Panc1 (cell line): ENCODE data around the gene ORAI1.

ENCODE experiments used
- POLR2AphosphoS5 ChIP-seq: IDR thresholded peaks from 2 replicates; pipeline ENCODE4 v1.6.1; 2012; ENCODE audit warnings: mild to moderate bottlenecking, low read depth, low read length, moderate library complexity
- TF ChIP-seq, protein P1 (sequence below): fragments of 450-650 bp; IDR thresholded peaks from 2 replicates; pipeline ENCODE4 v1.5.1; 2017; ENCODE audit warnings: mild to moderate bottlenecking

DNA sequence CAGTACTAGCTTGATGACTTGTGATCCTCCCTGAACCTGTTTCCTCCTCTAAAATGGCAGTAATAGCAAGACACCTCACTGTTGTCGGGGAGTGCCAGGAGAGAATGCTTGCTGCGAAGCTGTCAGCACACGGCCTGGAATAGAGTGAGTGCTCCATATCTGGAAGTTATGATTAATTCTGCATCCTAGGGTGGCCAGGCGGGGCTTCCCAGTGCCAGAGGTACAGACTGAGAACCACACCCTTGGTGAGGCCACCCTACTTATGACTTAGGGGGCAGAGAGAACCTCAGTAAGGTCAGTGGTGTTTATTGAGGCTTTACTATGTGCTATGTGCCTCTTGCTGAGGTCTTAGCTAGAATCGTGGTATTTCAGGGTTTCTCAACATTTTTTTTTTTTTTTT lies 23.0 kb downstream of the ORAI1 start:
- TF ChIP-seq, protein P1, sequence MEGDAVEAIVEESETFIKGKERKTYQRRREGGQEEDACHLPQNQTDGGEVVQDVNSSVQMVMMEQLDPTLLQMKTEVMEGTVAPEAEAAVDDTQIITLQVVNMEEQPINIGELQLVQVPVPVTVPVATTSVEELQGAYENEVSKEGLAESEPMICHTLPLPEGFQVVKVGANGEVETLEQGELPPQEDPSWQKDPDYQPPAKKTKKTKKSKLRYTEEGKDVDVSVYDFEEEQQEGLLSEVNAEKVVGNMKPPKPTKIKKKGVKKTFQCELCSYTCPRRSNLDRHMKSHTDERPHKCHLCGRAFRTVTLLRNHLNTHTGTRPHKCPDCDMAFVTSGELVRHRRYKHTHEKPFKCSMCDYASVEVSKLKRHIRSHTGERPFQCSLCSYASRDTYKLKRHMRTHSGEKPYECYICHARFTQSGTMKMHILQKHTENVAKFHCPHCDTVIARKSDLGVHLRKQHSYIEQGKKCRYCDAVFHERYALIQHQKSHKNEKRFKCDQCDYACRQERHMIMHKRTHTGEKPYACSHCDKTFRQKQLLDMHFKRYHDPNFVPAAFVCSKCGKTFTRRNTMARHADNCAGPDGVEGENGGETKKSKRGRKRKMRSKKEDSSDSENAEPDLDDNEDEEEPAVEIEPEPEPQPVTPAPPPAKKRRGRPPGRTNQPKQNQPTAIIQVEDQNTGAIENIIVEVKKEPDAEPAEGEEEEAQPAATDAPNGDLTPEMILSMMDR: no peak
- TF ChIP-seq POLR2AphosphoS5: no peak
